ENCODE results near the gene NAB1. TPM values are rescaled to one million over a fixed set of nuclear protein-coding genes. Genes with fewer than 3 reads are reported as not detected.

Gene NAB1, protein sequence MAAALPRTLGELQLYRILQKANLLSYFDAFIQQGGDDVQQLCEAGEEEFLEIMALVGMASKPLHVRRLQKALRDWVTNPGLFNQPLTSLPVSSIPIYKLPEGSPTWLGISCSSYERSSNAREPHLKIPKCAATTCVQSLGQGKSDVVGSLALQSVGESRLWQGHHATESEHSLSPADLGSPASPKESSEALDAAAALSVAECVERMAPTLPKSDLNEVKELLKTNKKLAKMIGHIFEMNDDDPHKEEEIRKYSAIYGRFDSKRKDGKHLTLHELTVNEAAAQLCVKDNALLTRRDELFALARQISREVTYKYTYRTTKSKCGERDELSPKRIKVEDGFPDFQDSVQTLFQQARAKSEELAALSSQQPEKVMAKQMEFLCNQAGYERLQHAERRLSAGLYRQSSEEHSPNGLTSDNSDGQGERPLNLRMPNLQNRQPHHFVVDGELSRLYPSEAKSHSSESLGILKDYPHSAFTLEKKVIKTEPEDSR
- polyA plus RNA-seq (39.6 and 49.8 TPM in 2 replicates), polyA minus RNA-seq (55.8 and 59.4 TPM in 2 replicates)

DNA sequence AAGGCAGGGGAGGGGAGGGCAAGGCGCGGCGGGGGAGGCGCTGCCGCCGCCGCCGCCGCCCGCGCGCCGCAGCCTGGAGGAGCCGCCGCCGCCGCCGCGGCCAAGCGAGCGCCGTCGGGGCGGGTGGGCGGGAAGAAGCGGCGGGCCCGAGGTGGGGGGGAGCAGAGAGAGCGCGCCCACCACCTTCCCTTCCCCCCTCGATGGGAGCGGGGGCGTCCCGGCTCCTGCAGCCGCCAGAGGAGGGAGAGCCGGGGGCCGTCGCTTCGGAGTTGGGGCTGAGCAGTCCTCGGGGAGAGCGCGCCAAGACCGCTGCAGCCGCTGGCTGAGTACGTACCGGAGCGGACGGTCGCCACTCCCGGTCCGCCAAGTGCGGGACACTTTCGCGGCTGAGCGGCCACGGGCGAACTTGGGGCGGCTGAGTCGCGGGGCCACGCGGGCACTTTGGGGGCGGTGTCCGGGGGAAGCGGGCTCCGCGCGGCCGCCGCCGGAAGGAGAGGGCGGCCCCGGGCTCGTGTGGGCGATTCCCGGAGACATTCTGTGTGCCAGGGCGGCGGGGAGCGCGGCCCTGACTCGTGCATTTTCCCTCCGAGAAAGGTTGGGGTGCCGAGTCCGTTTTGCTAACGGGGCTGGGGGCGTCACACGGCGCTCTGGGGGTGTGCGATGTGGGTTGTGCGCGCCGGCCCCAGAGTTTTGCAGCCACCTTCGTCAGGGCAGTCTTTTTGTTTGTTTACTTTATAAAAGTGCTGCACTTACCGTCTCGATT lies at the start of gene NAB1:
Gene NAB1, plus strand, starts transcription at position 49 of the 763 bp plus-strand sequence. CDS start 10,094 bp downstream, outside the sequence.
- H3K4me2 ChIP-seq (ENCODE audit: low read length) = peak within 1 kb of the TSS; percentile 78
- no peak for TF ChIP-seq EP300 (conservative IDR thresholded peaks at IDR 0.05; ENCODE audit: poor library complexity, severe bottlenecking)
- peak; percentile 12 for TF ChIP-seq RAD21 (conservative IDR thresholded peaks at IDR 0.05)
- TF ChIP-seq POLR2AphosphoS5 (IDR thresholded peaks at IDR 0.05) = peak; percentile 1
- TF ChIP-seq TAF1 (IDR thresholded peaks at IDR 0.05; ENCODE audit: low read depth) = no peak
- H2AFZ ChIP-seq (ENCODE audit: low read depth, low read length) = peak within 1 kb of the TSS; percentile 41
- H3K27me3 ChIP-seq (ENCODE audit: insufficient read depth, low read depth, low read length) = no peaks in the 10 kb centered on the region
- peak within 1 kb of the TSS; percentile 84 for H3K4me3 ChIP-seq (ENCODE audit: low read length)
- H3F3A ChIP-seq (ENCODE audit: insufficient read depth, low read length, poor library complexity, severe bottlenecking) = peaks cover 6% of the 10 kb centered on the region
- no peaks in the 10 kb centered on the region for H4K20me1 ChIP-seq (ENCODE audit: insufficient read depth)
- no peaks in the 10 kb centered on the region for H3K9me3 ChIP-seq (ENCODE audit: low read length)
- no peaks in the 10 kb centered on the region for H3K36me3 ChIP-seq (ENCODE audit: insufficient read depth, low read length)
- H3K9ac ChIP-seq (ENCODE audit: low read length) = peak within 1 kb of the TSS; percentile 80
- peaks cover 33% of the 10 kb centered on the region for H3K79me2 ChIP-seq (replicated peaks; ENCODE audit: insufficient read depth, low read length)
- H3K9me2 ChIP-seq (ENCODE audit: insufficient read depth, low read length) = no peaks in the 10 kb centered on the region
- H3K27ac ChIP-seq (ENCODE audit: low read length) = peak within 1 kb of the TSS; percentile 59

- H3K27ac ChIP-seq (ENCODE audit: low read length) = no peak overlapping the region
- no peaks in the 10 kb centered on the region for H3K9me2 ChIP-seq (ENCODE audit: insufficient read depth, low read length)
- no peaks in the 10 kb centered on the region for H3K27me3 ChIP-seq (ENCODE audit: insufficient read depth, low read depth, low read length)
- H3K36me3 ChIP-seq (ENCODE audit: insufficient read depth, low read length) = no peaks in the 10 kb centered on the region
- TF ChIP-seq RAD21 (conservative IDR thresholded peaks at IDR 0.05) = no peak
- H3K79me2 ChIP-seq (replicated peaks; ENCODE audit: insufficient read depth, low read length) = no peaks in the 10 kb centered on the region
- no peaks in the 10 kb centered on the region for H3K9me3 ChIP-seq (ENCODE audit: low read length)
- H3K4me3 ChIP-seq (ENCODE audit: low read length) = no peak overlapping the region
- H3K4me2 ChIP-seq (ENCODE audit: low read length) = no peak overlapping the region
- no peaks in the 10 kb centered on the region for H4K20me1 ChIP-seq (ENCODE audit: insufficient read depth)
- no peaks in the 10 kb centered on the region for H3F3A ChIP-seq (ENCODE audit: insufficient read depth, low read length, poor library complexity, severe bottlenecking)
- no peak overlapping the region for H3K9ac ChIP-seq (ENCODE audit: low read length)
- no peak overlapping the region for H2AFZ ChIP-seq (ENCODE audit: low read depth, low read length)
Observed at GRCh38 chr2:190599546-190600220, 49.2 kb upstream of the NAB1 start.

- H3K36me3 ChIP-seq (ENCODE audit: insufficient read depth, low read length) = no peaks in the 10 kb centered on the region
- TF ChIP-seq RAD21 (conservative IDR thresholded peaks at IDR 0.05) (no peak), MXI1 (conservative IDR thresholded peaks at IDR 0.05; ENCODE audit: poor library complexity, severe bottlenecking) (no peak), SMC3 (conservative IDR thresholded peaks at IDR 0.05; ENCODE audit: poor library complexity) (no peak)
- no peaks in the 10 kb centered on the region for H3F3A ChIP-seq (ENCODE audit: insufficient read depth, low read length, poor library complexity, severe bottlenecking)
- no peaks in the 10 kb centered on the region for H3K79me2 ChIP-seq (replicated peaks; ENCODE audit: insufficient read depth, low read length)
- H3K4me3 ChIP-seq (ENCODE audit: low read length) = no peak overlapping the region
- H3K9ac ChIP-seq (ENCODE audit: low read length) = no peak overlapping the region
- H2AFZ ChIP-seq (ENCODE audit: low read depth, low read length) = no peak overlapping the region
- no peak overlapping the region for H3K4me2 ChIP-seq (ENCODE audit: low read length)
- no peak overlapping the region for H3K27ac ChIP-seq (ENCODE audit: low read length)
- H3K9me3 ChIP-seq (ENCODE audit: low read length) = no peaks in the 10 kb centered on the region
- no peaks in the 10 kb centered on the region for H4K20me1 ChIP-seq (ENCODE audit: insufficient read depth)
- no peaks in the 10 kb centered on the region for H3K27me3 ChIP-seq (ENCODE audit: insufficient read depth, low read depth, low read length)
- H3K9me2 ChIP-seq (ENCODE audit: insufficient read depth, low read length) = no peaks in the 10 kb centered on the region
Observed at GRCh38 chr2:190600293-190601103, 48.4 kb upstream of the NAB1 start.
